ENCODE data around the gene CAST.

DNA sequence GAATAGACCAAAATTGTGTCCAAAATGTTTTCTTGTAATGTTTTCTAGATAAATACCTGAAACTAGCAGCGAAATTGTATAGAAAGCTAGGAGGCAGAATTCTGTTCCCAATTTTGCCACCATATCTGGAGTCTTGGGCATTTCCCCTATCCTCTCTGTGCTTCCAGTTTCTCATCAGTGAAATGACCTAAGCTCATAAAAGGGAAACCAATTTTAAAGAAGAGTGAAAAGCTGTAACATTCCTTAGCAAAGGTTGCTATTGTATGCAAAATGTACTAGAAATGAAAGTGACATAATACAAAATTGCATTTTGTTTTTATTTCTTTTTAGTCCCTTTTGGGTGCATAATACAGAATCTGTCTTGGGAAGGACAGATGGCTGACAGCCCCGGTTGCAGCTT is 36.8 kb upstream of the CAST start:
- TF ChIP-seq, protein P1, sequence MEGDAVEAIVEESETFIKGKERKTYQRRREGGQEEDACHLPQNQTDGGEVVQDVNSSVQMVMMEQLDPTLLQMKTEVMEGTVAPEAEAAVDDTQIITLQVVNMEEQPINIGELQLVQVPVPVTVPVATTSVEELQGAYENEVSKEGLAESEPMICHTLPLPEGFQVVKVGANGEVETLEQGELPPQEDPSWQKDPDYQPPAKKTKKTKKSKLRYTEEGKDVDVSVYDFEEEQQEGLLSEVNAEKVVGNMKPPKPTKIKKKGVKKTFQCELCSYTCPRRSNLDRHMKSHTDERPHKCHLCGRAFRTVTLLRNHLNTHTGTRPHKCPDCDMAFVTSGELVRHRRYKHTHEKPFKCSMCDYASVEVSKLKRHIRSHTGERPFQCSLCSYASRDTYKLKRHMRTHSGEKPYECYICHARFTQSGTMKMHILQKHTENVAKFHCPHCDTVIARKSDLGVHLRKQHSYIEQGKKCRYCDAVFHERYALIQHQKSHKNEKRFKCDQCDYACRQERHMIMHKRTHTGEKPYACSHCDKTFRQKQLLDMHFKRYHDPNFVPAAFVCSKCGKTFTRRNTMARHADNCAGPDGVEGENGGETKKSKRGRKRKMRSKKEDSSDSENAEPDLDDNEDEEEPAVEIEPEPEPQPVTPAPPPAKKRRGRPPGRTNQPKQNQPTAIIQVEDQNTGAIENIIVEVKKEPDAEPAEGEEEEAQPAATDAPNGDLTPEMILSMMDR (IDR thresholded peaks at IDR 0.05), result no peak
- TF ChIP-seq POLR2A (IDR thresholded peaks at IDR 0.05) (no peak), EP300 (IDR thresholded peaks at IDR 0.05) (no peak)
